Umbilical cord (tissue), 2 donors: ENCODE data around the gene D2HGDH. TPM values are rescaled to one million over a fixed set of nuclear protein-coding genes. Genes with fewer than 3 reads are reported as not detected.
A peak's percentile ranks its signal among the peaks of the same experiment; 100 is the strongest.
"Not testable (repeated sequence)": the region's sequence is repeated elsewhere in the genome, so short reads cannot be mapped to it uniquely, and the experiment has no call there.

Experiments used
- DNase-seq: peaks from one replicate; pipeline ENCODE4 v3.0.0-alpha.2; 2015; ENCODE audit warnings: low spot score
- total RNA-seq: library from RNA; depleted of rRNA; stranded (reverse); fragments of >200 nt; gene quantifications from one replicate; pipeline ENCODE4 v1.2.3, GENCODE V29; 2014; ENCODE audit warnings: low replicate concordance; ENCODE audit not compliant: insufficient read depth

The D2HGDH gene
- total RNA-seq, 1 donor from 2014 or later, result 8.4 TPM

- DNase-seq, result no peak
Measured at GRCh38 chr2:241748468-241749256, 14.2 kb downstream of the D2HGDH start.

- DNase-seq, result no peak
Measured at GRCh38 chr2:241750076-241750840, 15.8 kb downstream of the D2HGDH start.

GRCh38 chr2:241751152-241751551 lies 16.7 kb downstream of the D2HGDH start:
- DNase-seq, result no peak

- DNase-seq, result no peak
Measured at GRCh38 chr2:241751776-241752175, 17.3 kb downstream of the D2HGDH start.

- no peak for DNase-seq
Measured at GRCh38 chr2:241752253-241752652, 17.8 kb downstream of the D2HGDH start.

GRCh38 chr2:241752689-241753276 lies 18.4 kb downstream of the D2HGDH start:
- no peak for DNase-seq

- no peak for DNase-seq
Measured at GRCh38 chr2:241753493-241753892, 19.1 kb downstream of the D2HGDH start.

GRCh38 chr2:241754042-241754441 lies 19.6 kb downstream of the D2HGDH start:
- no peak for DNase-seq

GRCh38 chr2:241755166-241755565 lies 20.7 kb downstream of the D2HGDH start:
- DNase-seq, result no peak

GRCh38 chr2:241755777-241756176 lies 21.3 kb downstream of the D2HGDH start:
- DNase-seq, result no peak

GRCh38 chr2:241759067-241759807 lies 24.8 kb downstream of the D2HGDH start:
- DNase-seq, result peak; percentile 73

- DNase-seq, result not testable (repeated sequence)
Measured at GRCh38 chr2:241759893-241760292, 25.5 kb downstream of the D2HGDH start.

- DNase-seq, result no peak
Measured at GRCh38 chr2:241760301-241760771, 25.9 kb downstream of the D2HGDH start.

GRCh38 chr2:241762321-241762932 lies 28.0 kb downstream of the D2HGDH start:
- DNase-seq, result no peak

- no peak for DNase-seq
Measured at GRCh38 chr2:241762933-241763369, 28.5 kb downstream of the D2HGDH start.

GRCh38 chr2:241763551-241764274 lies 29.3 kb downstream of the D2HGDH start:
- no peak for DNase-seq

GRCh38 chr2:241764275-241765241 lies 30.1 kb downstream of the D2HGDH start:
- DNase-seq, result peak; percentile 94

- DNase-seq, result no peak
Measured at GRCh38 chr2:241767464-241768250, 33.2 kb downstream of the D2HGDH start.
